HepG2 (cell line): Measurements from ENCODE around the gene PTPN14. TPM values are rescaled to one million over a fixed set of nuclear protein-coding genes. Genes with fewer than 3 reads are reported as not detected.
A peak's percentile ranks its signal among the peaks of the same experiment; 100 is the strongest.

Source experiments
- AGO2 ChIP-seq: fragments of 200-400 bp; formaldehyde crosslinking; optimal IDR thresholded peaks from 2 replicates; pipeline ENCODE3; 2017; ENCODE audit warnings: mild to moderate bottlenecking, low read depth, low read length, moderate library complexity
- ARNTL ChIP-seq: sonication (generic); formaldehyde crosslinking; IDR thresholded peaks from 2 replicates; pipeline ENCODE4 v1.4.0; 2020; ENCODE audit warnings: mild to moderate bottlenecking, missing genetic modification reagents
- ATF4 ChIP-seq, 2 experiments: fragments of 450-650 bp in 1 of 2; sonication (generic) in 1 of 2; formaldehyde crosslinking; IDR thresholded peaks; 2 replicates each; pipeline versions ENCODE4 v1.5.0 to v1.8.0; 2020 to 2022; ENCODE audit warnings: mild to moderate bottlenecking in 1 of 2, missing genetic modification reagents in 1 of 2
- KDM5B ChIP-seq: sonication (generic); formaldehyde crosslinking; IDR thresholded peaks from 2 replicates; pipeline ENCODE4 v1.4.0; 2020; ENCODE audit warnings: missing genetic modification reagents, mild to moderate bottlenecking, borderline replicate concordance
- LRRFIP1 ChIP-seq: sonication (generic); formaldehyde crosslinking; conservative IDR thresholded peaks from 2 replicates; pipeline ENCODE4 v1.4.0; 2020; ENCODE audit warnings: missing genetic modification reagents
- POLR2AphosphoS2 ChIP-seq: IDR thresholded peaks from 2 replicates; pipeline ENCODE4 v1.6.1; 2011; ENCODE audit warnings: low read depth, low read length, improper control_type of control experiment
- SNAPC2 ChIP-seq: sonication (generic); formaldehyde crosslinking; IDR thresholded peaks from 2 replicates; pipeline ENCODE4 v1.8.1; 2022; ENCODE audit warnings: mild to moderate bottlenecking, missing genetic modification reagents
- ZNF253 ChIP-seq: sonication (generic); formaldehyde crosslinking; IDR thresholded peaks from 2 replicates; pipeline ENCODE4 v1.8.0; 2022; ENCODE audit warnings: mild to moderate bottlenecking, missing genetic modification reagents, borderline replicate concordance
- ZNF576 ChIP-seq: sonication (generic); formaldehyde crosslinking; IDR thresholded peaks from 2 replicates; pipeline ENCODE4 v1.4.0; 2020; ENCODE audit warnings: mild to moderate bottlenecking, missing genetic modification reagents
- ZNF605 ChIP-seq: sonication (generic); formaldehyde crosslinking; IDR thresholded peaks from 2 replicates; pipeline ENCODE4 v1.8.0; 2022; ENCODE audit warnings: mild to moderate bottlenecking, missing genetic modification reagents
- ZNF619 ChIP-seq: sonication (generic); formaldehyde crosslinking; IDR thresholded peaks from 2 replicates; pipeline ENCODE4 v1.4.0; 2020; ENCODE audit warnings: mild to moderate bottlenecking, missing genetic modification reagents
- ZNF687 ChIP-seq: sonication (generic); formaldehyde crosslinking; IDR thresholded peaks from 2 replicates; pipeline ENCODE4 v1.5.1; 2020; ENCODE audit warnings: mild to moderate bottlenecking, missing genetic modification reagents, moderate library complexity
- ZNF883 ChIP-seq: sonication (generic); formaldehyde crosslinking; IDR thresholded peaks from 2 replicates; pipeline ENCODE4 v1.5.1; 2020; ENCODE audit warnings: mild to moderate bottlenecking, missing genetic modification reagents; ENCODE audit errors: not compliant biosample characterization
- polyA plus RNA-seq, 8 experiments: library from polyadenylated mRNA; depleted of rRNA in 3 of 8; stranded (reverse) in 7 of 8; unstranded in 1 of 8; fragments of >200 nt; fragmentation: Illumina TruSeq in 4 of 8; extraction: Trizol in 4 of 8; gene quantifications; 2 replicates each; pipeline versions ENCODE4 v1.2.1 to v1.2.3, GENCODE V29; 2011 to 2016; ENCODE audit warnings: low read depth in 4 of 8, missing spikeins in 1 of 8, mixed read lengths in 1 of 8; ENCODE audit not compliant: insufficient read depth in 1 of 8
- total RNA-seq, 5 experiments: library from RNA; depleted of rRNA; stranded (reverse); fragments of >200 nt; fragmentation: Illumina TruSeq; extraction: Trizol; gene quantifications; 2 replicates each; pipeline ENCODE4 v1.2.3, GENCODE V29; 2016; ENCODE audit warnings: low read depth in 1 of 5
- TF ChIP-seq, protein P1 (sequence below): sonication (generic); formaldehyde crosslinking; IDR thresholded peaks from 2 replicates; pipeline ENCODE4 v1.4.0; 2020; ENCODE audit warnings: mild to moderate bottlenecking, missing genetic modification reagents
- TF ChIP-seq, protein P2 (sequence below): sonication (generic); formaldehyde crosslinking; IDR thresholded peaks from 2 replicates; pipeline ENCODE4 v1.5.1; 2020; ENCODE audit warnings: missing genetic modification reagents, mild to moderate bottlenecking, borderline replicate concordance

Gene PTPN14
- total and polyA plus RNA-seq, 2 of the 13 experiments (the other 11 are each of a cell fraction or from before 2014, with no cell fraction given), result 3.9 to 4.7 TPM

- peak; percentile 37; the same call in 1 of the 2 replicates for TF ChIP-seq SNAPC2 (CRISPR knock-in tag)
- TF ChIP-seq ZNF253 (CRISPR knock-in tag), result 0 out of 2 replicates have a peak, but pooled peaks have one; percentile 30
- TF ChIP-seq ZNF687 (CRISPR knock-in tag), result peak; percentile 81
- TF ChIP-seq ATF4 (CRISPR knock-in tag; IDR thresholded peaks at IDR 0.05), result 0 out of 4 replicates have a peak, but pooled peaks of 1 of the 2 experiments have one; percentile 42
- TF ChIP-seq AGO2, result peak; percentile 48
- TF ChIP-seq LRRFIP1, result no peak
- TF ChIP-seq ZNF883 (CRISPR knock-in tag), result peak; percentile 49
- TF ChIP-seq ZNF576, result 0 out of 2 replicates have a peak, but pooled peaks have one; percentile 43
- peak; percentile 78 for TF ChIP-seq ZNF605 (CRISPR knock-in tag)
- TF ChIP-seq ARNTL (CRISPR knock-in tag), result 0 out of 2 replicates have a peak, but pooled peaks have one; percentile 24
- no peak for TF ChIP-seq POLR2AphosphoS2
- TF ChIP-seq KDM5B, result peak; percentile 55; the same call in 1 of the 2 replicates
- TF ChIP-seq, protein P1, sequence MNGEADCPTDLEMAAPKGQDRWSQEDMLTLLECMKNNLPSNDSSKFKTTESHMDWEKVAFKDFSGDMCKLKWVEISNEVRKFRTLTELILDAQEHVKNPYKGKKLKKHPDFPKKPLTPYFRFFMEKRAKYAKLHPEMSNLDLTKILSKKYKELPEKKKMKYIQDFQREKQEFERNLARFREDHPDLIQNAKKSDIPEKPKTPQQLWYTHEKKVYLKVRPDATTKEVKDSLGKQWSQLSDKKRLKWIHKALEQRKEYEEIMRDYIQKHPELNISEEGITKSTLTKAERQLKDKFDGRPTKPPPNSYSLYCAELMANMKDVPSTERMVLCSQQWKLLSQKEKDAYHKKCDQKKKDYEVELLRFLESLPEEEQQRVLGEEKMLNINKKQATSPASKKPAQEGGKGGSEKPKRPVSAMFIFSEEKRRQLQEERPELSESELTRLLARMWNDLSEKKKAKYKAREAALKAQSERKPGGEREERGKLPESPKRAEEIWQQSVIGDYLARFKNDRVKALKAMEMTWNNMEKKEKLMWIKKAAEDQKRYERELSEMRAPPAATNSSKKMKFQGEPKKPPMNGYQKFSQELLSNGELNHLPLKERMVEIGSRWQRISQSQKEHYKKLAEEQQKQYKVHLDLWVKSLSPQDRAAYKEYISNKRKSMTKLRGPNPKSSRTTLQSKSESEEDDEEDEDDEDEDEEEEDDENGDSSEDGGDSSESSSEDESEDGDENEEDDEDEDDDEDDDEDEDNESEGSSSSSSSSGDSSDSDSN (CRISPR knock-in tag), result peak; percentile 71
- TF ChIP-seq ZNF619 (CRISPR knock-in tag), result peak; percentile 38; the same call in 1 of the 2 replicates
- TF ChIP-seq, protein P2, sequence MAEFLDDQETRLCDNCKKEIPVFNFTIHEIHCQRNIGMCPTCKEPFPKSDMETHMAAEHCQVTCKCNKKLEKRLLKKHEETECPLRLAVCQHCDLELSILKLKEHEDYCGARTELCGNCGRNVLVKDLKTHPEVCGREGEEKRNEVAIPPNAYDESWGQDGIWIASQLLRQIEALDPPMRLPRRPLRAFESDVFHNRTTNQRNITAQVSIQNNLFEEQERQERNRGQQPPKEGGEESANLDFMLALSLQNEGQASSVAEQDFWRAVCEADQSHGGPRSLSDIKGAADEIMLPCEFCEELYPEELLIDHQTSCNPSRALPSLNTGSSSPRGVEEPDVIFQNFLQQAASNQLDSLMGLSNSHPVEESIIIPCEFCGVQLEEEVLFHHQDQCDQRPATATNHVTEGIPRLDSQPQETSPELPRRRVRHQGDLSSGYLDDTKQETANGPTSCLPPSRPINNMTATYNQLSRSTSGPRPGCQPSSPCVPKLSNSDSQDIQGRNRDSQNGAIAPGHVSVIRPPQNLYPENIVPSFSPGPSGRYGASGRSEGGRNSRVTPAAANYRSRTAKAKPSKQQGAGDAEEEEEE (CRISPR knock-in tag), result no peak
These were observed 456 bp downstream of the PTPN14 start (continued) for GRCh38 chr1:214550857-214551435.
